Mesothelial cell of epicardium (in vitro differentiated cells): Measurements from ENCODE around the gene SLC37A4. TPM values are rescaled to one million over a fixed set of nuclear protein-coding genes. Genes with fewer than 3 reads are reported as not detected.
"Not testable (repeated sequence)": the region's sequence is repeated elsewhere in the genome, so short reads cannot be mapped to it uniquely, and the experiment has no call there.

ENCODE experiments used
- DNase-seq, 2 experiments: peaks; one replicate each; pipeline ENCODE4 v3.0.0; 2021; ENCODE audit warnings: low spot score in 2 of 2; ENCODE audit not compliant: unreplicated experiment in 2 of 2
- H3K27ac Mint-ChIP-seq: 2 replicates; pipeline ENCODE4 v1.8.0; 2021; ENCODE audit warnings: mixed read lengths
- H3K27me3 Mint-ChIP-seq: 2 replicates; pipeline ENCODE4 v1.8.0; 2021; ENCODE audit warnings: low read depth, mixed read lengths
- H3K36me3 Mint-ChIP-seq: 2 replicates; pipeline ENCODE4 v1.8.0; 2021; ENCODE audit warnings: mixed read lengths
- H3K4me1 Mint-ChIP-seq: 2 replicates; pipeline ENCODE4 v1.8.0; 2021; ENCODE audit warnings: mixed read lengths
- H3K4me3 Mint-ChIP-seq: 2 replicates; pipeline ENCODE4 v1.8.0; 2021; ENCODE audit warnings: mild to moderate bottlenecking, moderate library complexity, mixed read lengths
- H3K9me3 Mint-ChIP-seq: 2 replicates; pipeline ENCODE4 v1.8.0; 2021; ENCODE audit warnings: mixed read lengths
- CTCF ChIP-seq: fragments of 200-600 bp; sonication (generic); IDR thresholded peaks from one replicate; pipeline ENCODE4 v1.5.0; 2021; ENCODE audit warnings: antibody characterized with exemption; ENCODE audit not compliant: unreplicated experiment
- total RNA-seq: library from RNA; stranded (reverse); gene quantifications from 3 replicates; pipeline ENCODE4 v1.2.1, GENCODE V29; 2021

Gene SLC37A4
- total RNA-seq, 1 donor from 2014 or later, result 35.3 TPM

- no peak for DNase-seq
- no peaks in the 10 kb centered on the region for H3K4me1 Mint-ChIP-seq
- no peak overlapping the region for H3K4me3 Mint-ChIP-seq
- H3K27ac Mint-ChIP-seq, result peak overlapping the region; percentile 51
- no peaks in the 10 kb centered on the region for H3K27me3 Mint-ChIP-seq
- H3K36me3 Mint-ChIP-seq, result no peaks in the 10 kb centered on the region
- no peak for TF ChIP-seq CTCF
- H3K9me3 Mint-ChIP-seq, result peaks cover under 1% of the 10 kb centered on the region
Measured at GRCh38 chr11:118988280-118988679, 42.4 kb downstream of the SLC37A4 start.

GRCh38 chr11:118984825-118985224 is 45.9 kb downstream of the SLC37A4 start:
- Mint-ChIP-seq H3K27me3 (no peaks in the 10 kb centered on the region), H3K4me3 (no peak overlapping the region), H3K9me3 (no peaks in the 10 kb centered on the region), H3K36me3 (no peaks in the 10 kb centered on the region), H3K27ac (no peak overlapping the region), H3K4me1 (no peaks in the 10 kb centered on the region)
- no peak for DNase-seq
- no peak for TF ChIP-seq CTCF

GRCh38 chr11:118984337-118984736 is 46.3 kb downstream of the SLC37A4 start:
- H3K27ac Mint-ChIP-seq, H3K27me3 Mint-ChIP-seq, H3K36me3 Mint-ChIP-seq, H3K4me1 Mint-ChIP-seq, H3K9me3 Mint-ChIP-seq, DNase-seq, H3K4me3 Mint-ChIP-seq: not testable (repeated sequence)

GRCh38 chr11:118980191-118980881 is 50.3 kb downstream of the SLC37A4 start:
- Mint-ChIP-seq H3K9me3 (no peaks in the 10 kb centered on the region), H3K27ac (no peak overlapping the region), H3K4me3 (no peak overlapping the region), H3K36me3 (no peaks in the 10 kb centered on the region), H3K4me1 (no peaks in the 10 kb centered on the region), H3K27me3 (no peaks in the 10 kb centered on the region)
- TF ChIP-seq CTCF, result no peak
- DNase-seq, result no peak

- Mint-ChIP-seq H3K36me3 (no peaks in the 10 kb centered on the region), H3K9me3 (no peaks in the 10 kb centered on the region), H3K4me1 (no peaks in the 10 kb centered on the region), H3K4me3 (no peak overlapping the region), H3K27ac (no peak overlapping the region), H3K27me3 (peaks cover 5% of the 10 kb centered on the region)
- TF ChIP-seq CTCF, result no peak
- no peak for DNase-seq
Measured at GRCh38 chr11:118979434-118979833, 51.2 kb downstream of the SLC37A4 start.

GRCh38 chr11:118975771-118976709 is 54.6 kb downstream of the SLC37A4 start:
- Mint-ChIP-seq H3K36me3 (no peaks in the 10 kb centered on the region), H3K4me3 (no peak overlapping the region), H3K4me1 (no peaks in the 10 kb centered on the region), H3K27ac (no peak overlapping the region), H3K27me3 (peaks cover 5% of the 10 kb centered on the region), H3K9me3 (peaks cover 4% of the 10 kb centered on the region)
- DNase-seq, result no peak
- TF ChIP-seq CTCF, result no peak
